Measurements from ENCODE around the gene AMER3.

DNA sequence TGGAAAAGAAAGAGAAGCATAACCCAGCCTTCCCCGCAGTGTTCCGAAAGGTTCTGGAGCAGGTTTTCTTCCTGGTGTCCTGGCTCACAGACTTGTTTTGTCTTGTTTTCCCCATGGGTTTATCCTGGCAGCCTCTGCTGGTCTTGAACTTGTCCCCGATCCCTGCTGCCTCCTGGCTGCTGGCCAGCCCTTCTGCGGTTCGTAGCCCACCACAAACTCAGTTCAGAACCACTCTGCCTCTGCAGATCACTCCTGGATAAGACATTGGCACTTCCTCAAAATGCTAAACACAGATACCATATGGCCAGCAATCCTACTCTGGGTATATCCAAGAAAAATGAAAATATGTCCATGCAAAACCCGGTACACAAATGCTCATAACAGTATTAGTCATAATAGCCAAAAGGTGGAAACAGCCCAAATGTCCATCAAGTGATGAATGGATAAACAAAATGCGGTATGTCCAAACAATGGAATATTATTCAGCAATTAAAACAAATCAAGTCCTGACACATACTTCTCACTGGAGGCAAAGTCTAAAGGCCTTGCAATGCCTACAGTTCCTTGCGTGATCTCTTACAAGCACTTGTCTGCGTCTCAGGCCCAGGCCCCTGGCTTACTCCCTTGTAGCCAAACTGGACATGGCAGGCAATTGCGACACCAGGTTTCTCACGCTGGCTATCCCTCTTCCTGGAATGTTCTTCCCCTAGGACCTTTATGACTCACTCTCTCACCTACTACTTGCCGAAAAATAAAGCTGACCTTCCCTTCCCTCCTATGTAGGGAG lies 53.3 kb downstream of the AMER3 start:
- no peak for TF ChIP-seq CTCF (IDR thresholded peaks at IDR 0.05)
- no peak for TF ChIP-seq POLR2A (IDR thresholded peaks at IDR 0.05)

Measured in lower leg skin (tissue), 3 donors.